HCT116 (cell line): ENCODE results near the gene LRRFIP1.

ENCODE experiments used
- EZH2 ChIP-seq: fragments of 200-600 bp; sonication (generic); IDR thresholded peaks from 2 replicates; pipeline ENCODE4 v1.6.1; 2017; ENCODE audit warnings: antibody characterized with exemption, mixed run types
- EZH2phosphoT487 ChIP-seq: fragments of 200-600 bp; IDR thresholded peaks from 2 replicates; pipeline ENCODE4 v1.6.1; 2018; ENCODE audit warnings: antibody characterized with exemption, borderline replicate concordance
- YY1 ChIP-seq: IDR thresholded peaks from 2 replicates; pipeline ENCODE4 v1.6.1; 2011; ENCODE audit warnings: low read length, low read depth, moderate library complexity, mild to moderate bottlenecking; ENCODE audit not compliant: insufficient replicate concordance; ENCODE audit errors: extremely low read depth
- TF ChIP-seq, protein P1 (sequence below), 3 experiments: fragments of 200-600 bp in 1 of 3; sonication (generic) in 1 of 3; IDR thresholded peaks in 2 of 3; conservative IDR thresholded peaks in 1 of 3; 2 replicates each; pipeline ENCODE4 v1.5.1; 2012 to 2017; ENCODE audit warnings: low read depth in 2 of 3, low read length in 2 of 3, antibody characterized with exemption in 1 of 3, borderline replicate concordance in 1 of 3, control low read depth in 1 of 3, mild to moderate bottlenecking in 1 of 3, mixed read lengths in 1 of 3, mixed run types in 1 of 3, moderate library complexity in 1 of 3; ENCODE audit not compliant: insufficient read depth in 1 of 3
- TF ChIP-seq, protein P2 (sequence below): IDR thresholded peaks from 2 replicates; pipeline ENCODE4 v1.6.1; 2012

DNA sequence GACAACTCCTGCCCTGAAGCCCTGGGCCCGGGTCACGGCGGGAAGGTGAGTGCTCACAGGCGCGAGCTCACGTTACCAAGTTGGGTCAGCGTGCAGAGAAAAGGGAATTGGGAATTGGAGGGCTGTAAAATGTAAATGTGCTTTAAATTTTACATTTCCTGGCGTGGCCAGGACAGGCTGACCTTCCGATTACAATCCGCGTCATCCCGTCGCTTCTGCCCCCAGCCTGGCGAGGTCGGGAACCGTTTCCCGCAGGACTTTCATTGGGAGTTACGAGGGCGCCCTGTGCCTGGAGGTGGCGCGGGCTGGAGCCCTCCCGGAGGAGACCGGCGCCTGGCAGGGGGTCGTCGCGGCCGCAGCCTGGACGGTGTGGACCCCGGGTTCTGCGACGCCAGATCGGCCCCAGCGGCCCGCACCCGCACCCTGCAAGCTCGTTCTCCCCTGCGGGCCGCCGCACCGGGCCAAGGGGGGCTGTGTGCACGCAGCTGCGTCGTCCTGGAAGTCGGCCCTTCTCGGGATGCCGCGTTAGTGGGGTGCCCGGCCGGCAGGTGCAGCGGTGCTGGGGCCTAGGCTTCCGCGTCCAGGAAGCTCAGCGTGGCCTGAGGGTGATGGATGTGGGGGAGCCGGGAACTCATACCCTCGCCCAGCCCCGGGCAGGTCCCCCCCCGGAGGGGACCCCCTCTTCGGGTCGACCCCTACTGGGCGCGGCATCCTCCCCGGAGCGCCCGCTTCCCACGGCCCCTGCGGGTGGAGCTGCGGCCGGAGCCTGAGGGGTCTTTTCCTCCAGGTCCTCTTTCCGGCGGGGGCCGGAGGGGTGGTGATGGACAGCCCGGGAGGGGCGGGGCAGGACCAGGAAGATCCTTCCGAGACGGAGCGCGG is 63.9 kb downstream of the LRRFIP1 start:
- TF ChIP-seq, protein P1, sequence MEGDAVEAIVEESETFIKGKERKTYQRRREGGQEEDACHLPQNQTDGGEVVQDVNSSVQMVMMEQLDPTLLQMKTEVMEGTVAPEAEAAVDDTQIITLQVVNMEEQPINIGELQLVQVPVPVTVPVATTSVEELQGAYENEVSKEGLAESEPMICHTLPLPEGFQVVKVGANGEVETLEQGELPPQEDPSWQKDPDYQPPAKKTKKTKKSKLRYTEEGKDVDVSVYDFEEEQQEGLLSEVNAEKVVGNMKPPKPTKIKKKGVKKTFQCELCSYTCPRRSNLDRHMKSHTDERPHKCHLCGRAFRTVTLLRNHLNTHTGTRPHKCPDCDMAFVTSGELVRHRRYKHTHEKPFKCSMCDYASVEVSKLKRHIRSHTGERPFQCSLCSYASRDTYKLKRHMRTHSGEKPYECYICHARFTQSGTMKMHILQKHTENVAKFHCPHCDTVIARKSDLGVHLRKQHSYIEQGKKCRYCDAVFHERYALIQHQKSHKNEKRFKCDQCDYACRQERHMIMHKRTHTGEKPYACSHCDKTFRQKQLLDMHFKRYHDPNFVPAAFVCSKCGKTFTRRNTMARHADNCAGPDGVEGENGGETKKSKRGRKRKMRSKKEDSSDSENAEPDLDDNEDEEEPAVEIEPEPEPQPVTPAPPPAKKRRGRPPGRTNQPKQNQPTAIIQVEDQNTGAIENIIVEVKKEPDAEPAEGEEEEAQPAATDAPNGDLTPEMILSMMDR (IDR thresholded peaks at IDR 0.05 in 2 of 3, conservative IDR thresholded peaks at IDR 0.05 in 1 of 3; ENCODE audit: borderline replicate concordance in 1 of 3, insufficient read depth in 1 of 3, low read depth in 2 of 3, low read length in 2 of 3), result no peak
- TF ChIP-seq YY1 (no peak), EZH2 (no peak), EZH2phosphoT487 (no peak)
- TF ChIP-seq, protein P2, sequence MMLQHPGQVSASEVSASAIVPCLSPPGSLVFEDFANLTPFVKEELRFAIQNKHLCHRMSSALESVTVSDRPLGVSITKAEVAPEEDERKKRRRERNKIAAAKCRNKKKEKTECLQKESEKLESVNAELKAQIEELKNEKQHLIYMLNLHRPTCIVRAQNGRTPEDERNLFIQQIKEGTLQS, result no peak
